OCI-LY1 (cell line): ENCODE results near the gene ERCC1.

Source experiments
- H2AFZ ChIP-seq: fragments of 200-600 bp; sonication (generic), shearing (Covaris generic); 2 replicates; pipeline ENCODE4 v1.6.0; 2014; ENCODE audit warnings: antibody characterized with exemption, mild to moderate bottlenecking, low read length
- H3F3A ChIP-seq: fragments of 200-600 bp; sonication (generic), shearing (Covaris generic); 2 replicates; pipeline ENCODE4 v1.6.0; 2014; ENCODE audit warnings: mild to moderate bottlenecking, antibody characterized with exemption, low read length, moderate library complexity; ENCODE audit not compliant: insufficient read depth
- H3K27ac ChIP-seq: fragments of 200-600 bp; sonication (generic); 2 replicates; pipeline ENCODE4 v1.5.1; 2014; ENCODE audit warnings: low read length, mixed run types, mild to moderate bottlenecking, low read depth; ENCODE audit not compliant: poor library complexity, severe bottlenecking
- H3K27me3 ChIP-seq: fragments of 200-600 bp; sonication (generic); 2 replicates; pipeline ENCODE4 v1.6.0; 2014; ENCODE audit warnings: antibody characterized with exemption, mild to moderate bottlenecking, low read length, moderate library complexity; ENCODE audit not compliant: insufficient read depth
- H3K36me3 ChIP-seq: fragments of 200-600 bp; sonication (generic); 2 replicates; pipeline ENCODE4 v1.6.1; 2014; ENCODE audit warnings: mild to moderate bottlenecking, antibody characterized with exemption, low read length, moderate library complexity, mixed read lengths; ENCODE audit not compliant: insufficient read depth
- H3K4me1 ChIP-seq: fragments of 200-600 bp; sonication (generic); 2 replicates; pipeline ENCODE4 v1.5.1; 2014; ENCODE audit warnings: mild to moderate bottlenecking, low read length, moderate library complexity; ENCODE audit not compliant: insufficient read depth, severe bottlenecking
- H3K4me2 ChIP-seq: fragments of 200-600 bp; sonication (generic), shearing (Covaris generic); 2 replicates; pipeline ENCODE4 v1.6.1; 2014; ENCODE audit warnings: low read length
- H3K4me3 ChIP-seq: fragments of 200-600 bp; sonication (generic); 2 replicates; pipeline ENCODE4 v1.5.1; 2014; ENCODE audit warnings: low read length, low read depth, mild to moderate bottlenecking, mixed read lengths; ENCODE audit not compliant: poor library complexity, severe bottlenecking
- H3K79me2 ChIP-seq: fragments of 200-600 bp; shearing (Covaris generic); 2 replicates; pipeline ENCODE4 v1.6.1; 2016; ENCODE audit warnings: mixed run types, low read length, mixed read lengths; ENCODE audit not compliant: insufficient read depth
- H3K9ac ChIP-seq: fragments of 200-600 bp; sonication (generic), shearing (Covaris generic); 2 replicates; pipeline ENCODE4 v1.6.1; 2014; ENCODE audit warnings: mild to moderate bottlenecking, low read length, mixed read lengths
- H3K9me2 ChIP-seq: fragments of 200-600 bp; sonication (generic), shearing (Covaris generic); 2 replicates; pipeline ENCODE4 v1.6.1; 2014; ENCODE audit warnings: low read depth, mild to moderate bottlenecking, low read length, mixed read lengths
- H3K9me3 ChIP-seq: fragments of 200-600 bp; shearing (Covaris generic); 2 replicates; pipeline ENCODE4 v1.6.1; 2014; ENCODE audit warnings: low read length, mixed read lengths
- H4K20me1 ChIP-seq: fragments of 200-600 bp; sonication (generic), shearing (Covaris generic); 2 replicates; pipeline ENCODE4 v1.6.0; 2016; ENCODE audit warnings: mild to moderate bottlenecking, low read length; ENCODE audit not compliant: insufficient read depth
- CTCF ChIP-seq: fragments of 200-600 bp; sonication (generic), shearing (Covaris generic); IDR thresholded peaks from 2 replicates; pipeline ENCODE4 v1.5.1; 2017; ENCODE audit warnings: mild to moderate bottlenecking, antibody characterized with exemption, low read length, moderate library complexity, mixed read lengths
- EZH2 ChIP-seq: fragments of 200-600 bp; sonication (generic), shearing (Covaris generic); IDR thresholded peaks from 2 replicates; pipeline ENCODE4 v1.8.0; 2017; ENCODE audit warnings: borderline replicate concordance, mixed run types, mild to moderate bottlenecking, antibody characterized with exemption, low read length, moderate library complexity, mixed read lengths

Gene ERCC1

GRCh38 chr19:45445139-45445538 lies 21.4 kb upstream of the ERCC1 start:
- Histone ChIP-seq H3F3A (no peaks in the 10 kb centered on the region), H3K4me2 (no peak overlapping the region), H3K9ac (no peak overlapping the region; the same call in 1 of the 2 replicates)

GRCh38 chr19:45444318-45445041 lies 20.8 kb upstream of the ERCC1 start:
- Histone ChIP-seq H3F3A (no peaks in the 10 kb centered on the region), H3K9me3 (no peaks in the 10 kb centered on the region), H3K4me2 (peak overlapping the region; percentile 82), H3K4me3 (peak overlapping the region; percentile 55), H2AFZ (no peak overlapping the region), H3K79me2 (no peaks in the 10 kb centered on the region), H3K27me3 (no peaks in the 10 kb centered on the region), H3K9ac (peak overlapping the region; percentile 56; the same call in 1 of the 2 replicates), H4K20me1 (no peaks in the 10 kb centered on the region), H3K36me3 (no peaks in the 10 kb centered on the region), H3K9me2 (no peaks in the 10 kb centered on the region), H3K27ac (peak overlapping the region; percentile 30), H3K4me1 (peaks cover 34% of the 10 kb centered on the region)
- TF ChIP-seq CTCF, result peak; percentile 24; the same call in 1 of the 2 replicates
- no peak for TF ChIP-seq EZH2

More at GRCh38 chr19:45445139-45445538, 21.4 kb upstream of the ERCC1 start:
- peaks cover 38% of the 10 kb centered on the region for H3K4me1 ChIP-seq
- TF ChIP-seq CTCF (no peak), EZH2 (no peak)
- H3K9me2 ChIP-seq, result no peaks in the 10 kb centered on the region
- H3K9me3 ChIP-seq, result no peaks in the 10 kb centered on the region
- H3K27ac ChIP-seq, result no peak overlapping the region
- no peaks in the 10 kb centered on the region for H3K36me3 ChIP-seq
- H3K4me3 ChIP-seq, result no peak overlapping the region
- no peak overlapping the region for H2AFZ ChIP-seq
- H3K27me3 ChIP-seq, result no peaks in the 10 kb centered on the region
- H4K20me1 ChIP-seq, result no peaks in the 10 kb centered on the region
- no peaks in the 10 kb centered on the region for H3K79me2 ChIP-seq

- Histone ChIP-seq H3K4me3 (peak overlapping the region; percentile 55), H3K36me3 (no peaks in the 10 kb centered on the region), H3K4me2 (peak overlapping the region; percentile 82), H3K9me3 (no peaks in the 10 kb centered on the region), H3K9me2 (no peaks in the 10 kb centered on the region), H3K27ac (no peak overlapping the region), H3K27me3 (no peaks in the 10 kb centered on the region), H3K79me2 (no peaks in the 10 kb centered on the region), H3F3A (no peaks in the 10 kb centered on the region), H3K9ac (peak overlapping the region; percentile 48; the same call in 1 of the 2 replicates), H3K4me1 (peaks cover 26% of the 10 kb centered on the region), H2AFZ (no peak overlapping the region), H4K20me1 (no peaks in the 10 kb centered on the region)
- TF ChIP-seq CTCF (no peak), EZH2 (no peak)
These were observed 20.0 kb upstream of the ERCC1 start for GRCh38 chr19:45443462-45444317.
